HFFc6 (cell line): Measurements from ENCODE around the gene MLH1. TPM values are rescaled to one million over a fixed set of nuclear protein-coding genes. Genes with fewer than 3 reads are reported as not detected.

Source experiments
- DNase-seq: peaks from one replicate; pipeline ENCODE4 v3.0.0-alpha.2; 2018
- H3K27ac Mint-ChIP-seq: 2 replicates; pipeline ENCODE4 v1.8.0; 2020; ENCODE audit warnings: mild to moderate bottlenecking, mixed read lengths
- H3K27me3 Mint-ChIP-seq: 2 replicates; pipeline ENCODE4 v1.8.0; 2021; ENCODE audit warnings: mild to moderate bottlenecking, moderate library complexity, mixed read lengths; ENCODE audit not compliant: insufficient read depth
- H3K36me3 Mint-ChIP-seq: 2 replicates; pipeline ENCODE4 v1.8.0; 2021; ENCODE audit warnings: low read depth, mixed read lengths
- H3K4me1 Mint-ChIP-seq: 2 replicates; pipeline ENCODE4 v1.8.0; 2020; ENCODE audit warnings: low read depth, mixed read lengths
- H3K4me3 Mint-ChIP-seq: 2 replicates; pipeline ENCODE4 v1.8.0; 2020; ENCODE audit warnings: mild to moderate bottlenecking, moderate library complexity, mixed read lengths
- H3K9me3 Mint-ChIP-seq: 2 replicates; pipeline ENCODE4 v1.8.0; 2020; ENCODE audit warnings: mild to moderate bottlenecking, mixed read lengths
- CTCF ChIP-seq: fragments of 200-600 bp; sonication (generic); IDR thresholded peaks from 2 replicates; pipeline ENCODE4 v1.5.0; 2021; ENCODE audit warnings: antibody characterized with exemption, mild to moderate bottlenecking
- total RNA-seq, 6 experiments: library from RNA; stranded (reverse); fragmentation: NEBNext Ultra II Directional; extraction: Animal tissue kit (Norgen Biotek cat#: 25700); gene quantifications; 2 replicates in 1 of 6; 3 replicates in 5 of 6; pipeline ENCODE4 v1.2.3, GENCODE V29; 2021

The MLH1 gene
- total RNA-seq, 6 experiments from 2014 or later, result 28.7 to 38.3 (median 35.1) TPM

- no peak overlapping the region for H3K4me3 Mint-ChIP-seq
- no peaks in the 10 kb centered on the region for H3K9me3 Mint-ChIP-seq
- H3K36me3 Mint-ChIP-seq, result peaks cover 47% of the 10 kb centered on the region
- no peak for DNase-seq
- H3K4me1 Mint-ChIP-seq, result no peaks in the 10 kb centered on the region
- H3K27me3 Mint-ChIP-seq, result no peaks in the 10 kb centered on the region; the same call in 1 of the 2 replicates
- H3K27ac Mint-ChIP-seq, result no peak overlapping the region
- no peak for TF ChIP-seq CTCF
Observed at GRCh38 chr3:37017683-37018082, 24.4 kb downstream of the MLH1 start.

GRCh38 chr3:37024092-37024491 lies 30.8 kb downstream of the MLH1 start:
- H3K9me3 Mint-ChIP-seq, result no peaks in the 10 kb centered on the region
- DNase-seq, result no peak
- no peak overlapping the region for H3K4me3 Mint-ChIP-seq
- H3K27ac Mint-ChIP-seq, result no peak overlapping the region
- H3K27me3 Mint-ChIP-seq, result peaks cover 2% of the 10 kb centered on the region
- H3K36me3 Mint-ChIP-seq, result peaks cover 65% of the 10 kb centered on the region
- H3K4me1 Mint-ChIP-seq, result peaks cover 7% of the 10 kb centered on the region
- peak; percentile 73 for TF ChIP-seq CTCF

GRCh38 chr3:37024820-37025405 lies 31.6 kb downstream of the MLH1 start:
- H3K27me3 Mint-ChIP-seq, result peaks cover 2% of the 10 kb centered on the region
- no peak overlapping the region for H3K4me3 Mint-ChIP-seq
- DNase-seq, result no peak
- H3K27ac Mint-ChIP-seq, result no peak overlapping the region
- peaks cover 14% of the 10 kb centered on the region for H3K4me1 Mint-ChIP-seq
- H3K36me3 Mint-ChIP-seq, result peaks cover 62% of the 10 kb centered on the region
- TF ChIP-seq CTCF, result no peak
- no peaks in the 10 kb centered on the region for H3K9me3 Mint-ChIP-seq

GRCh38 chr3:37025561-37026335 lies 32.4 kb downstream of the MLH1 start:
- no peak for TF ChIP-seq CTCF
- no peaks in the 10 kb centered on the region for H3K9me3 Mint-ChIP-seq
- peaks cover 53% of the 10 kb centered on the region for H3K36me3 Mint-ChIP-seq
- H3K27me3 Mint-ChIP-seq, result peaks cover 2% of the 10 kb centered on the region; the same call in 1 of the 2 replicates
- H3K4me1 Mint-ChIP-seq, result peaks cover 22% of the 10 kb centered on the region
- DNase-seq, result no peak
- H3K4me3 Mint-ChIP-seq, result no peak overlapping the region
- H3K27ac Mint-ChIP-seq, result no peak overlapping the region

GRCh38 chr3:37026851-37027250 lies 33.5 kb downstream of the MLH1 start:
- H3K4me1 Mint-ChIP-seq, result peaks cover 29% of the 10 kb centered on the region
- no peaks in the 10 kb centered on the region for H3K9me3 Mint-ChIP-seq
- TF ChIP-seq CTCF, result no peak
- H3K36me3 Mint-ChIP-seq, result peaks cover 45% of the 10 kb centered on the region
- no peak overlapping the region for H3K4me3 Mint-ChIP-seq
- H3K27ac Mint-ChIP-seq, result no peak overlapping the region
- peaks cover 2% of the 10 kb centered on the region; the same call in 1 of the 2 replicates for H3K27me3 Mint-ChIP-seq
- DNase-seq, result no peak
